CD14-positive monocyte (primary cell): Measurements from ENCODE around the gene TBC1D16. TPM values are rescaled to one million over a fixed set of nuclear protein-coding genes. Genes with fewer than 3 reads are reported as not detected.

Experiments
- DNase-seq, 3 donors: peaks; one replicate each; pipeline ENCODE4 v3.0.0-alpha.2; 2011 to 2022
- H2AFZ ChIP-seq: 2 replicates; pipeline ENCODE4 v1.6.0; 2012; ENCODE audit warnings: mild to moderate bottlenecking, low read depth, low read length, inconsistent platforms; ENCODE audit not compliant: insufficient read depth, poor library complexity, severe bottlenecking
- H3K27ac ChIP-seq, 2 donors: 1 replicate in 1 of 2; 2 replicates in 1 of 2; pipeline ENCODE4 v1.5.1; 2012 to 2013; ENCODE audit warnings: low read length in 2 of 2, control low read depth in 1 of 2, inconsistent platforms in 1 of 2, low read depth in 1 of 2, mild to moderate bottlenecking in 1 of 2
- H3K27me3 ChIP-seq, 2 donors: one replicate each; pipeline versions ENCODE4 v1.6.0 to v1.6.1; 2011 to 2013; ENCODE audit warnings: low read length in 2 of 2; ENCODE audit not compliant: control insufficient read depth in 2 of 2, insufficient read depth in 2 of 2
- H3K36me3 ChIP-seq, 2 donors: replicated peaks in 1 of 2; 1 replicate in 1 of 2; 2 replicates in 1 of 2; pipeline versions ENCODE4 v1.5.1 to v1.6.1; 2012 to 2013; ENCODE audit warnings: low read length in 2 of 2, control low read depth in 1 of 2, inconsistent platforms in 1 of 2, mild to moderate bottlenecking in 1 of 2; ENCODE audit not compliant: insufficient read depth in 2 of 2, control insufficient read depth in 1 of 2
- H3K4me1 ChIP-seq, 2 donors: 1 replicate in 1 of 2; 2 replicates in 1 of 2; pipeline versions ENCODE4 v1.5.1 to v1.6.1; 2012 to 2013; ENCODE audit warnings: low read length in 2 of 2, control low read depth in 1 of 2, inconsistent platforms in 1 of 2, mild to moderate bottlenecking in 1 of 2, moderate library complexity in 1 of 2; ENCODE audit not compliant: insufficient read depth in 2 of 2, control insufficient read depth in 1 of 2
- H3K4me2 ChIP-seq: replicated peaks from 2 replicates; pipeline ENCODE3; 2012; ENCODE audit warnings: low read length, moderate library complexity, mild to moderate bottlenecking; ENCODE audit not compliant: poor library complexity, severe bottlenecking; ENCODE audit errors: extremely low read depth
- H3K4me3 ChIP-seq, 3 experiments: fragments of 200-600 bp in 1 of 3; sonication (generic) in 1 of 3; replicated peaks in 1 of 3; 1 replicate in 2 of 3; 2 replicates in 1 of 3; pipeline ENCODE4 v1.5.1; 2011 to 2013; ENCODE audit warnings: low read length in 3 of 3, mild to moderate bottlenecking in 3 of 3, control low read depth in 2 of 3, low read depth in 2 of 3, inconsistent platforms in 1 of 3, moderate library complexity in 1 of 3
- H3K79me2 ChIP-seq: 2 replicates; pipeline ENCODE4 v1.6.0; 2012; ENCODE audit warnings: mild to moderate bottlenecking, control low read depth, inconsistent platforms, low read length, moderate library complexity; ENCODE audit not compliant: insufficient read depth
- H3K9ac ChIP-seq: 2 replicates; pipeline ENCODE4 v1.6.0; 2017; ENCODE audit warnings: low read length, mild to moderate bottlenecking; ENCODE audit not compliant: insufficient read depth, poor library complexity, severe bottlenecking
- H3K9me3 ChIP-seq, 2 donors: replicated peaks in 1 of 2; 1 replicate in 1 of 2; 2 replicates in 1 of 2; pipeline versions ENCODE4 v1.5.1 to v1.6.1; 2012 to 2013; ENCODE audit warnings: low read length in 2 of 2, control low read depth in 1 of 2; ENCODE audit not compliant: control insufficient read depth in 1 of 2, insufficient read depth in 1 of 2
- H4K20me1 ChIP-seq: 2 replicates; pipeline ENCODE4 v1.6.0; 2012; ENCODE audit warnings: mild to moderate bottlenecking, low read length, control low read depth, moderate library complexity; ENCODE audit not compliant: insufficient read depth
- H3K27ac Mint-ChIP-seq, 7 donors: one replicate each; pipeline ENCODE4 v1.8.0; 2020; ENCODE audit warnings: mild to moderate bottlenecking in 7 of 7, mixed read lengths in 7 of 7, moderate library complexity in 6 of 7, inconsistent platforms in 2 of 7
- H3K27me3 Mint-ChIP-seq, 3 donors: one replicate each; pipeline ENCODE4 v1.8.0; 2021 to 2022; ENCODE audit warnings: low read depth in 3 of 3, mild to moderate bottlenecking in 3 of 3, mixed read lengths in 3 of 3, moderate library complexity in 3 of 3, inconsistent platforms in 1 of 3
- H3K36me3 Mint-ChIP-seq, 2 donors: one replicate each; pipeline ENCODE4 v1.8.0; 2020; ENCODE audit warnings: mixed read lengths in 2 of 2, inconsistent platforms in 1 of 2, mild to moderate bottlenecking in 1 of 2
- H3K4me1 Mint-ChIP-seq: one replicate; pipeline ENCODE4 v1.8.0; 2020; ENCODE audit warnings: mild to moderate bottlenecking, mixed read lengths
- H3K4me3 Mint-ChIP-seq, 2 donors: one replicate each; pipeline ENCODE4 v1.8.0; 2020; ENCODE audit warnings: mild to moderate bottlenecking in 2 of 2, mixed read lengths in 2 of 2, moderate library complexity in 1 of 2
- H3K9me3 Mint-ChIP-seq, 7 donors: one replicate each; pipeline ENCODE4 v1.8.0; 2020 to 2022; ENCODE audit warnings: mixed read lengths in 7 of 7, mild to moderate bottlenecking in 6 of 7, moderate library complexity in 6 of 7, inconsistent platforms in 2 of 7
- WGBS: methylation state at CpG from one replicate; pipeline ENCODE4 v1.1.5; 2013; ENCODE audit warnings: missing lambda C conversion rate; ENCODE audit not compliant: insufficient coverage; 5-methylcytosine and 5-hydroxymethylcytosine counted together
- intact Hi-C, 2 donors: fragments of 100-400 bp; cut with micrococcal nuclease; formaldehyde crosslinking; loops; one replicate each; pipeline versions ENCODE4 v1.15.0 to v1.15.1; 2023
- polyA plus RNA-seq, 3 donors: library from polyadenylated mRNA; depleted of rRNA in 1 of 3; unstranded in 2 of 3; stranded (reverse) in 1 of 3; fragments of 300-500 nt in 2 of 3; fragments of >200 nt in 1 of 3; fragmentation: Illumina TruSeq in 2 of 3; gene quantifications; 1 replicate in 2 of 3; 2 replicates in 1 of 3; pipeline ENCODE4 v1.2.3, GENCODE V29; 2012 to 2021
- TF ChIP-seq, protein P1 (sequence below): fragments of 200-600 bp; IDR thresholded peaks from one replicate; pipeline ENCODE4 v1.8.0; 2022; ENCODE audit warnings: antibody characterized with exemption, mild to moderate bottlenecking

TBC1D16 gene
- polyA plus RNA-seq, 3 donors = 0.11 to 0.53 (median 0.27) TPM

DNA sequence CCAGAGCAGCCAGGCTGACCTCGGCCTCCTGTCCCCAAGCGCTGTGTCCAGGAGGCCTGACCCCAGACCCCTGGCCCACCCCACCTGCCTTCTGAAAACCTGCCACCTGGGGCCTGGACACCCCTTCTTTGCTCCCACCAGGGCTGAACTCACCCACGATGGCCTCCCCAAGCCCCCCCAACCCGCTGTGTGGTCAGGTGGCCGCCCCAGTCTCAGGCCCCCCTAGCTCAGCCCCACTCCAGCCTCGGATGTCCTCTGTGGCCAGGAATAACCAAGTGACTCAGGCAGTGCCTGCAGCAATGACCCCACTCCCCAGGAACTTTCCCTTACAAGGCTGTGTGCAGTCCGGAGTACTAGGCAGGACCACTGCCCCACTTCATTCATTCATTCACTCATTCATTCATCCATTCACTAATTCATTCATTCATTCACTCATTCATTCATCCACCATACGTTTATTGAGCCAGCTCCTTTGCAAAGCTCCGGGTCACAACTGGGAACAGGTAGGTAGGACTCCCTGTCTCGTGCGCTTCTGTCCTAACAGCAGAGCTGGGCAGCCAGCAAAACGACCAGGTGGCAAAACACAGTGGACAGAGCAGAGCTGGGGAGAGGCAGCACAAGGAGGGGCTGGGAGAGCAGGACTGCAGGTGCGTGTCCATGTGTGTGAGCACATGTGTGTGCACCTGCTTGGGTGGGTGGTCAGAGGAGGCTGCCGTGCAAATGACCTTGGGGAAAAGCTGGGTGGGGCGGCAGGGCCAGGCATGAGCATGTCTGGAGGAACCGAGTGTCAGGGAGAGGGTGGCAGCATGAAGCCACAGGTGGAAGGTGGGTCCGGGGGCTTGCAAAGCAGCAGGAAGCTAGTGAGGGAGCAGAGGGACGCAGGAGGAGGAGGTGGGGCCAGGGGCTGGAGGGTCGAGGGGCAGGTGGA, 120.6 kb downstream of the TBC1D16 start:
- H3K9me3 Mint-ChIP-seq = no peaks in the 10 kb centered on the region
- WGBS = 83% methylated on average over 15 of the region's 19 CpGs
- intact Hi-C loops = loop anchor here (5.0 kb wide), 2 partner anchors 123 to 128 kb away; no protein-coding TSS in a partner anchor
- Histone ChIP-seq H3K79me2 (no peaks in the 10 kb centered on the region), H4K20me1 (no peaks in the 10 kb centered on the region), H3K4me1 (no peaks in the 10 kb centered on the region), H3K9me3 (no peaks in the 10 kb centered on the region), H3K9ac (no peak overlapping the region), H3K27me3 (no peaks in the 10 kb centered on the region), H3K36me3 (no peaks in the 10 kb centered on the region), H2AFZ (no peak overlapping the region), H3K27ac (no peak overlapping the region), H3K4me3 (no peak overlapping the region), H3K4me2 (no peak overlapping the region)
- no peaks in the 10 kb centered on the region for H3K4me1 Mint-ChIP-seq
- H3K27ac Mint-ChIP-seq = no peak overlapping the region
- no peaks in the 10 kb centered on the region for H3K36me3 Mint-ChIP-seq
- peak overlapping the region in 1 of 2 donors; percentile 19 for H3K4me3 Mint-ChIP-seq
- TF ChIP-seq, protein P1, sequence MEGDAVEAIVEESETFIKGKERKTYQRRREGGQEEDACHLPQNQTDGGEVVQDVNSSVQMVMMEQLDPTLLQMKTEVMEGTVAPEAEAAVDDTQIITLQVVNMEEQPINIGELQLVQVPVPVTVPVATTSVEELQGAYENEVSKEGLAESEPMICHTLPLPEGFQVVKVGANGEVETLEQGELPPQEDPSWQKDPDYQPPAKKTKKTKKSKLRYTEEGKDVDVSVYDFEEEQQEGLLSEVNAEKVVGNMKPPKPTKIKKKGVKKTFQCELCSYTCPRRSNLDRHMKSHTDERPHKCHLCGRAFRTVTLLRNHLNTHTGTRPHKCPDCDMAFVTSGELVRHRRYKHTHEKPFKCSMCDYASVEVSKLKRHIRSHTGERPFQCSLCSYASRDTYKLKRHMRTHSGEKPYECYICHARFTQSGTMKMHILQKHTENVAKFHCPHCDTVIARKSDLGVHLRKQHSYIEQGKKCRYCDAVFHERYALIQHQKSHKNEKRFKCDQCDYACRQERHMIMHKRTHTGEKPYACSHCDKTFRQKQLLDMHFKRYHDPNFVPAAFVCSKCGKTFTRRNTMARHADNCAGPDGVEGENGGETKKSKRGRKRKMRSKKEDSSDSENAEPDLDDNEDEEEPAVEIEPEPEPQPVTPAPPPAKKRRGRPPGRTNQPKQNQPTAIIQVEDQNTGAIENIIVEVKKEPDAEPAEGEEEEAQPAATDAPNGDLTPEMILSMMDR = no peak
- no peak for DNase-seq
- H3K27me3 Mint-ChIP-seq = peaks cover 6 to 16% (median 9%) of the 10 kb centered on the region in 3 donors

DNA sequence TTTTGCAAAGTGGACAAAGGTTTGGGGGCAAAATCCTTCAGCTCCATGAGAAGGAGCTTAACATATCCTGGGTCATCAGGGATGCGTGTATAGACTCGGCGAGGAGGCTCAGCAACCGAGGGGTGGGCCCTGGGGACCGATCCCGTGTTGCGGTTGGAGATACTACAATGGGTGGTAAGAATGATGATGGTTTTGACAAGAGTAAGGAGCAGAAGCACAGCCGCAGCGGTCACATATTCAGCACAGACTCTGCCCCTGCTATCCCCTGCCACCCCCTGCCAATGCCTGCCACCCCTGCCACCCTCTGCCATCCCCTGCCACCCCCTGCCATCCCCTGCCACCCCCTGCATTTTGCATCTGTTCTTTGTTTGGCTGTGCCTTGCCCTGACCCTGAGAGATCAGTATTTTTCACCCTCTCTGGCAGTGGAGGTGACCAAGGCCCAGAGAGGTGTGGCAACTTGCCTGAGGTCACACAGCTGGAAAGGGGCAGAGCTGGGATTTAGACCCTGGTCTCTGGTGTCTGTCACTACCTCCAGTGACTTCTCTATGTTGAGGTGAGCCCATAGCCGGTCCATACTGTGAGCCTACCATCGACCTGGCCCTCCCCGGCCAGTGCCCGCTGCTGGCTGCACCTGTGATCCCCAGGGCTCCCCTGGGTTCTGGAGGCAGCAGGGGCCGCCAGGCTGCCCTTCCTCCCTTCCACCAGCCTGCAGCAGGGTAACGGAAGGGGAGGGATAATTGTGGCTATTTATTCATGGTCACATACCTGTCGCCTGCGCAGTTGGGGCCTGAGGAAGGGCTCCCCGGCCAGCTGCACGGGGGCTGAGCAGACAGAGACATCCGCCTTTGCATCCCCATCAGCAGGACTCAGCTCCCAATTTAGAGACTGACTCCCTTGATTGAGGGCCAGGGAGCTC, 121.5 kb downstream of the TBC1D16 start:
- Mint-ChIP-seq H3K36me3 (no peaks in the 10 kb centered on the region), H3K27me3 (peaks cover 6 to 19% (median 8%) of the 10 kb centered on the region in 3 donors), H3K4me3 (no peak overlapping the region), H3K27ac (no peak overlapping the region), H3K9me3 (no peaks in the 10 kb centered on the region), H3K4me1 (no peaks in the 10 kb centered on the region)
- DNase-seq = no peak
- no peaks in the 10 kb centered on the region for H3K79me2 ChIP-seq
- WGBS = 86% methylated on average over 5 of the region's 20 CpGs
- H3K27me3 ChIP-seq = no peaks in the 10 kb centered on the region
- H3K27ac ChIP-seq = no peak overlapping the region
- H3K4me2 ChIP-seq = no peak overlapping the region
- H3K36me3 ChIP-seq = no peaks in the 10 kb centered on the region
- no peaks in the 10 kb centered on the region for H3K9me3 ChIP-seq
- H2AFZ ChIP-seq = no peak overlapping the region
- no peak overlapping the region for H3K9ac ChIP-seq
- H3K4me1 ChIP-seq = no peaks in the 10 kb centered on the region
- TF ChIP-seq, protein P1 = no peak
- no peak overlapping the region for H3K4me3 ChIP-seq
- H4K20me1 ChIP-seq = no peaks in the 10 kb centered on the region
- intact Hi-C loops = no loop called here
